ENCODE measurements around the gene ZSCAN2.
A peak's percentile ranks its signal among the peaks of the same experiment; 100 is the strongest.

The ZSCAN2 gene

GRCh38 chr15:84629033-84629432, 28.2 kb downstream of the ZSCAN2 start:
- no peak for TF ChIP-seq YY1 (IDR thresholded peaks at IDR 0.05; ENCODE audit: low read depth)
- no peak for TF ChIP-seq CREB1 (IDR thresholded peaks at IDR 0.05; ENCODE audit: low read depth)
- no peak for TF ChIP-seq EGR1 (IDR thresholded peaks at IDR 0.05)
- TF ChIP-seq TCF12 (IDR thresholded peaks at IDR 0.05; ENCODE audit: low read depth), result no peak
- TF ChIP-seq CEBPB (IDR thresholded peaks at IDR 0.05), result no peak
- no peak for TF ChIP-seq ZBTB7A (IDR thresholded peaks at IDR 0.05; ENCODE audit: low read depth)
- no peak for TF ChIP-seq TAF1 (IDR thresholded peaks at IDR 0.05; ENCODE audit: low read depth)

GRCh38 chr15:84631706-84632272, 31.0 kb downstream of the ZSCAN2 start:
- TF ChIP-seq TAF1 (IDR thresholded peaks at IDR 0.05; ENCODE audit: low read depth) (no peak), FOXM1 (IDR thresholded peaks at IDR 0.05; ENCODE audit: borderline replicate concordance, low read depth) (no peak), YY1 (IDR thresholded peaks at IDR 0.05; ENCODE audit: low read depth) (0 out of 2 replicates have a peak, but pooled peaks have one; percentile 20)

GRCh38 chr15:84633311-84634227, 32.8 kb downstream of the ZSCAN2 start:
- TF ChIP-seq YY1 (IDR thresholded peaks at IDR 0.05; ENCODE audit: low read depth), result 0 out of 2 replicates have a peak, but pooled peaks have one; percentile 41
- no peak; the same call in 1 of the 2 replicates for TF ChIP-seq TCF12 (IDR thresholded peaks at IDR 0.05; ENCODE audit: low read depth)
- TF ChIP-seq MAX (IDR thresholded peaks at IDR 0.05), result peak; percentile 26; the same call in 1 of the 2 replicates
- no peak for TF ChIP-seq ZBTB7A (IDR thresholded peaks at IDR 0.05; ENCODE audit: low read depth)
- peak; percentile 18; the same call in 1 of the 2 replicates for TF ChIP-seq TAF1 (IDR thresholded peaks at IDR 0.05; ENCODE audit: low read depth)

- TF ChIP-seq EGR1 (IDR thresholded peaks at IDR 0.05) (no peak), REST (IDR thresholded peaks at IDR 0.05; ENCODE audit: low read depth) (no peak), YY1 (IDR thresholded peaks at IDR 0.05; ENCODE audit: low read depth) (no peak), MAX (IDR thresholded peaks at IDR 0.05) (no peak), ZBTB7A (IDR thresholded peaks at IDR 0.05; ENCODE audit: low read depth) (no peak), FOXM1 (IDR thresholded peaks at IDR 0.05; ENCODE audit: borderline replicate concordance, low read depth) (no peak), TAF1 (IDR thresholded peaks at IDR 0.05; ENCODE audit: low read depth) (no peak), CEBPB (IDR thresholded peaks at IDR 0.05) (no peak)
Observed at GRCh38 chr15:84634228-84634837, 33.5 kb downstream of the ZSCAN2 start.

- peak; percentile 40 for TF ChIP-seq RAD21 (IDR thresholded peaks at IDR 0.05; ENCODE audit: low read depth)
- TF ChIP-seq CEBPB (IDR thresholded peaks at IDR 0.05), result no peak
Observed at GRCh38 chr15:84638103-84638502, 37.3 kb downstream of the ZSCAN2 start.

- no peak for TF ChIP-seq RAD21 (IDR thresholded peaks at IDR 0.05; ENCODE audit: low read depth)
- no peak for TF ChIP-seq CEBPB (IDR thresholded peaks at IDR 0.05)
- no peak for TF ChIP-seq TAF1 (IDR thresholded peaks at IDR 0.05; ENCODE audit: low read depth)
- no peak for TF ChIP-seq TEAD4 (IDR thresholded peaks at IDR 0.05)
- TF ChIP-seq YY1 (IDR thresholded peaks at IDR 0.05; ENCODE audit: low read depth), result no peak
- no peak for TF ChIP-seq REST (IDR thresholded peaks at IDR 0.05; ENCODE audit: low read depth)
- TF ChIP-seq ZBTB7A (IDR thresholded peaks at IDR 0.05; ENCODE audit: low read depth), result no peak
- TF ChIP-seq TCF12 (IDR thresholded peaks at IDR 0.05; ENCODE audit: low read depth), result no peak
- TF ChIP-seq USF1 (IDR thresholded peaks at IDR 0.05), result no peak
- TF ChIP-seq NFIC (IDR thresholded peaks at IDR 0.05), result no peak
- TF ChIP-seq MAX (IDR thresholded peaks at IDR 0.05), result no peak
- no peak for TF ChIP-seq FOXM1 (IDR thresholded peaks at IDR 0.05; ENCODE audit: borderline replicate concordance, low read depth)
- no peak for TF ChIP-seq EP300 (IDR thresholded peaks at IDR 0.05; ENCODE audit: borderline replicate concordance)
- no peak for TF ChIP-seq EGR1 (IDR thresholded peaks at IDR 0.05)
- TF ChIP-seq CREB1 (IDR thresholded peaks at IDR 0.05; ENCODE audit: low read depth), result no peak
Observed at GRCh38 chr15:84643838-84644237, 43.0 kb downstream of the ZSCAN2 start.

All from Ishikawa (cell line).